HG02571 (cell line): ENCODE data around the gene PCCB.
"Not testable (repeated sequence)": the region's sequence is repeated elsewhere in the genome, so short reads cannot be mapped to it uniquely, and the experiment has no call there.

Source experiments
- ATAC-seq: cut with Tn5 transposase; IDR thresholded peaks from one replicate; pipeline ENCODE4 v1.9.1; 2021; ENCODE audit warnings: mild to moderate bottlenecking, moderate library complexity; ENCODE audit not compliant: unreplicated experiment

PCCB gene

DNA sequence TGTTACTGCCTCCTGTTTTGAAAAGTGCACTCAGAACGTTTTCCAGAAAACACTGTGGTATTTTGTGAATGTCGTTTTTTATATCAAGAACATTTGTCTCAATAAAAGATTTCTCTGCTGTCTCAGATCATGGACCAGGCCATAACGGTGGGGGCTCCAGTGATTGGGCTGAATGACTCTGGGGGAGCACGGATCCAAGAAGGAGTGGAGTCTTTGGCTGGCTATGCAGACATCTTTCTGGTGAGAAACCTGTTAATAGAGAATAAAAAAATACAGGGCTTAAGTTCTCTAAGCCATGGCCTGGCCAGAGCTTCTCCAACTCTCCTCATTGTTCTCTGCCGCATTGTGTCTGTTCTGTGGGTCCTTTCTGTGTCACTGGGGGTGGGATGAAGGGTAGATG lies 11.7 kb downstream of the PCCB start:
- no peak for ATAC-seq

DNA sequence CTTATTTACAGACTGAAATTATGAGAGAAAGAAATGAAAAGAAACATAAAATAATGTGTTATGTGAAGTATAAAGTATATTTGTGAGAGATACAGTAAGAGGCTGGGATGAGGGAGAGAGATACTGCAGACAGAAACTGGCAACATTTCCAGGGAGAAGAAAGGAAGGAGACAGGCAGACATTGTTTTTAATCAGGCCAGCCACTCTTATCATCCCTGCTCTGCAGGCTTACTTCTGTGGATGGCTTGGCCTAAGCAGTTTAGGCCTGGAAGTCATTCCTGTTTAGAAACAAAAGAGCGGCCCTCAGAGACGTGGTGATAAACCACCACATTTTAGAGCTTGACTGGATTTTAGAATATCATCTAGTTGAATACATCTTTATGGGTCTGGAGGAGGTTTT lies 12.4 kb downstream of the PCCB start:
- ATAC-seq = no peak

DNA sequence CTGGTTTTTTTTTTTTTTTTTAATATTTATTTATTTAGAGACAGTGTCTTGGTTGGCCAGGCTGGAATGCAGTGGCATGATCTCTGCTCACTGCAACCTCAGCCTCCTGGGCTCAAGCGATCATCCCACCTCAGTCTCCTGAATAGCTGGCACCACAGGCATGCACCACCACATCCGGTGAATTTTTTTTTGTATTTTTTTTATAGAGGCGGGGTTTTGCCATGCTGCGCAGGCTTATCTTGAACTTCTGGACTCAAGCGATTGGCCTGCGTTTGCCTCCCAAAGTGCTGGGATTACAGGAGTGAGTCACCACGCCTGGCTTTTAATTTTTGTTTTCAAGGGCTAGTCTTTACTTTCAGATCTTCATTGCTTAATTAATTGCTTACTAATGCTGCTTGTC lies 13.1 kb downstream of the PCCB start:
- ATAC-seq = no peak

DNA sequence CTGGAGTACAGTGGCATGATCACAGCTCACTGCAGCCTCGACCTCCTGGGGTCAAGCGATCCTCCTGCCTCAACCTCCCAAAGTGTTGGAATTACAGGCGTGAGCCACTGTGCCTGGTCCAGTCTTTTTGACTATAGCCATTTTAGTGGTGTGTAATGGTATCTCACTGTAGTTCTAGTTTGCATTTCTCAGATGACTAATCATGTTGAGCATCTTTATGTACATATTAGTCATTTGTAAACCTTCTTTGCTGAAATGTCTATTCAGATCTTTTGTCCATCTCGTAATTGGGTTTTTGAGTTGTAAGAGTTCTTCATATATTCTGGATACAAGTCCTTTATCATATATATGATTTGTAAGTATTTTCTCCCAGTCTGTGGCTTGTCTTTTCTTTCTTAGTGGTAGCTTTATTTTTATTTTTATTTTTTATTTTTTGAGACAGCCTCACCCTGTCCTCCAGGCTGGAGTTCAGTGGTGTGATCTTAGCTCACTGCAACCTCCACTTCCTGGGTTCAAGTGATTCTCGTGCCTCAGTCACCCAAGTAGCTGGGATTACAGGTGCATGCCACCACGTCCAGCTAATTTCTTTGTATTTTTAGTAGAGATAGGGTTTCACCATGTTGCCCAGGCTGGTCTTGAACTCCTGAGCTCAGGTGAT lies 16.5 kb downstream of the PCCB start:
- peak; percentile 59 for ATAC-seq

DNA sequence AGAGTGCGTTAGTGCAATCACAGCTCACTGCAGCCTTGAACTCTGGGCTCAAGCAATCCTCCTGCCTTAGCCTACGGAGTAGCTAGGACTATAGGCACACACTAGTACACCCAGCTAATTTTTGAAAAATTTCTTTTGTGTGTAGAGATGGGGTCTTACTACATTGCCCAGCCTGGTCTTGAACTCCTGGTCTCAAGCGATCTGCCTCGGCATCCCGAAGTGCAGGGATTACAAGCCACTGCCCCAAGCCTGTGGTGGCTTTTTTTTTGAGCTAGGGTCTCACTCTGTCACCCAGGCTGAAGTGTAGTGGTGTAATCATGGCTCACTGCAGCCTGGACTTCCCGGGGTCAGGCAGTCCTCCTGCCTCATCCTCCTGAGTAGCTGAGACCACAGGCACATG lies 17.1 kb downstream of the PCCB start:
- ATAC-seq = no peak

DNA sequence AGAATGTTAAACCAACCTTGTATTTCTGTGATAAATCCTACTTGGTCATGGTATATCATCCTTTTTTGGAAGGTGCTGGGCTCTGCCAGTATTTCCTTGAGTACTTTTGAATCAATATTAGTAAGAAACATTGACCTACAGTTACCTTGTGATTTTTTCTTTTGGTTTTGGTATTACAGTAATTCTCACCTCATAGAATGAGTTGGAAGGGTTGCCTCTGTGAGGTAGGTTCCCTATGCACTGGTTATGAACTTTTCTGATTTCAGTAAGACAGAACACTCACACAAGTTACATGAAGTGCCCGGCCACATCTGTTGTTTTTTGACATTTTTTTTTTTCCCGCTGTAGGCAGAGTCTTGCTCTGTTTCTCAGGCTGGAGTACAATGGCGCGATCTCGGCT lies 20.0 kb downstream of the PCCB start:
- no peak for ATAC-seq

DNA sequence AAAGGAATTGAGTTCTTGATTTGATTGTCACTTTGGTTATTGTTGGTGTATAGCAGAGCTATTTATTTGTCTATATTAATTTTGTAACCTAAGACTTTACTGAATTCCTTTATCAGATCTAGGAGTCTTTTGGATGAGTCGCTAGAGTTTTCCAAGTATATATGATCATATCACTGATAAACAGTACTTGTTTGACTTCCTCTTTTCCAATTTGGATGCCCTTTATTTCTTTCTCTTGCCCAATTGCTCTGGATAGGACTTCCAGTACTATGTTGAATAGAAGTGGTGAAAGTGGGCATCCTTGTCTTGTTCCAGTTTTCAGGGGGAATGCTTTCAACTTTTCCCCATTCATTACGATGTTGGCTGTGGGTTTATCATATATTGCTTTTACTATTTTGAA lies 21.5 kb downstream of the PCCB start:
- ATAC-seq = not testable (repeated sequence)

DNA sequence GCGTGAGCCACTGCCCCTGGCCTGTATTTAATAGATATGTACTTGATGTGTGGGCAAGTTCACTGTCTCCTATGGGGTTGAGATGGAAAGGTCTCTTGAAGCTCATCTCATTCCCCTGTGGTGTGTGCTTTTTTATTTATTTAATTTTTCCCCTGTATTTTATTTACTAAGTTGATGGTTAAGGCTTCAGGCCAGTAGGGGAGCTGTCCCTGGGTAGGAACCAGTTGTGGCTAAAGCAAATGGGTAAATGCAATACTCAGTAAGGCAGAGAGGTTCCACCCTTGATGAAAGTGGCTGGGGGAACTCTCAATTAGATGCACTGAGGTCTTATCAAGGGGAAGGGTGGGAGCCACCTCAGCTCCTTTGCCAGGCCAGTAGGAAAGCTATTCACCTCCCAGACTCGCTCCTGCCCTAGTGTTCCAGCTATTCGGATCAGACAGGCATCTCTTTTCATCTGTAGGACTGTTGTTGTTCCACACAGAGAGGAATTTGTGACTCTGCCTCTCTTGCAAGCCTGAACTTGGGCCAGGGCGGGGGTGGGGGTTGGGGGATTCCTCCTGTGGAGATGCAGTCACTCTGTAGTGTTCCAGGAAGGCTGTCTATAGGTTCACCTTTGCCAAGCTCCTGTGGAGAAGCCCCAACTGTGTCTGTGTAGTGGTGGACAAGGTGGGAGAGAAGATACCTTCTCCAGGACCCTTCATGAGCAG lies 26.1 kb downstream of the PCCB start:
- ATAC-seq = no peak

DNA sequence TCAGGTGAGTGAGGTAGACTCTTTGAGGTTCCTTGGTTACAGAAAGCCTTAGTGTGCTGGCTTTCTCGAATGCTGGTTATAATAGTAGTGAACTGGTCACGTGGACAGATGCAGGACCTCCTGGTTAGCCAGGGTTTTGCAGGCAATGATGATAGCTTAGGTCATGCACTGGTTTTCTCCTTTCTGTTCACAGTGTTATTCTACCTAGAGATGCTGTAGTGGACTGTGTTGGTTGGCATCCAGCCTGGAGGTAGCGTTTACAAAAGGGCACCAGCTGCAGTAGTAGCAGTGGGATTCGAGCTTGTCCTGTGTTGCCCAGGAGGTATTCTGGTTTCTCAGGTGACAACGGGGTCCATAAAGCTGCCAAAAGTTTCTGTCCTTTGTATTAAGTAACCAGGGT lies 27.0 kb downstream of the PCCB start:
- no peak for ATAC-seq

DNA sequence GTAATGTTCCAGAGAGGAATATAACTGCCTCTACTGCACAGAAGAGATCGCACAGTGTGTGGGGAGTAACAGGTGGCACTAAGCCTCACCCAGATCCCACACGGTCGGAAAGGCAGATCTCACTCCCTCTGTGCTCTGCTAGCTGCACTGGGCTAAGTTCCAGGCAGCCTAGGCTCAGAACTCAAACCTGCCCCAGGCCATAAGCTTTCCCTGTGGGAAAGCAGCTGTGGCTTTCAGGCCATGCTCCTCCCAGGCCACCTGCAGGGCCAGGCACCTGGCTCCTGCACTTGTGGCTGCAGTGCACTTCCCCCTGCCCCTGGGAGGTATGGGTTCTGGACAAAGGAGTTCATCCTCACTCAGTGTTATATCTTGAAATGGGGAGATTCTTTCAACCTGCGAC lies 27.5 kb downstream of the PCCB start:
- ATAC-seq = no peak

DNA sequence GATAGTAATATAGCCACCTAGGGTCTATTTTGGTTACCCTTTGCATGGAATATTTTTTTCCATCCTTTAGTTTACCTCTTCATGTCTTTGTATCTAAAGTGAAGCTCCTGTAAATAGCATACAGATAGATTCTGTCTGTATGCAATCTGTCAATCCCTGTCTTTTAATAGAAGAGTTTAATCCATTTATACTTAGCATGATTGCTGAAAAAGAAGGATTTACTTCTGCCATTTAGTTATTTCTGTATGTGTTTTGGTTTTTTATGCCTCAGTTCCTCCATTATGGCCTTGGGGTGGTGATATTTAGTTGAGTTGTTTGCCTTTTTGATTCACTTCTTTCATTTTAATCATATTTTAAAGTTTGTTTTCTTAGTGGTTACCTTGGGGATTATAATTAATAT lies 29.0 kb downstream of the PCCB start:
- ATAC-seq = no peak

DNA sequence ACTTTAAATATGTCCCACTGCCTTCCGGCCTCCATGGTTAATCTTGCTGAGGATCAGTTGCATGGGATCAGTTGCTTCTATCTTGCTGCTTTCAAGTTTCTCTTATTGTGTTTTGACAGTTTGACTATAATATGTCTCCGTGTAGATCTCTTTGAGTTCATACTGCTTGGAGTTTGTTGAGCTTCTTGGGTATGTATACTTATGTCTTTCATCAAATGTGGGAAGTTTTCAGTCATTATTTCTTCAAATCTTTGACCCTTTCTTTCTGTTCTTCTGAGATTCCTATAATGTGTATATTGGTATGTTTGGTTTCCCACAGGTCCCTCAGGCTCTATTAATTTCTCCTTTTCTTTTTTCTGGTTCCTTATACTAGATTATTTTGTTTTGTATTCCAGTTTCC lies 30.8 kb downstream of the PCCB start:
- no peak for ATAC-seq

DNA sequence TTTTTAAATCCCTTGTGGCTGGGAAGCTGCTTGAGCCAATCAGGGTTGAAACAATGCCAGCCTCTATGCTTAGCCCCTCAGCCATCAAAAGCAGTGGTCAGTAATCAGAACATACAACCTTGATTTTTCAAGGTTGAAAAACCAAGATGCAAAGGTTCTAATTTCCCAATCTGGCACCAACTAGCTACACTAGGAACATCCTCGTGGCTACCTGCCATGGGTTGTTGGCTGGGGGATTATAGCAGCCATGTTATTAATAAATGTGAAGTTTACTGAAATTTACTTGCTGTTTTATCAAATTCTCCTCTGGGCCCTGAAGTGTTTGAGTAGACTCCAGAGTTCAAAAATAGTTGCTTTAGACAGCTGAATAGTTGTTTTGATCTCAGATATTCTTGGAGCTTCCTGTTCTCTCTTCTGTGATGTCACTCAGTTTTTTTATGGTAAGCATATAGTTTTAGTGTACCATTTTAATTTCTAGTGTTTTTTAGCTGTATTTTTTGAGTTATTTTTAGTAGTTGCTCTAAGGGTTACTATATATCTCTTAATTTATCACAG lies 31.9 kb downstream of the PCCB start:
- no peak for ATAC-seq

DNA sequence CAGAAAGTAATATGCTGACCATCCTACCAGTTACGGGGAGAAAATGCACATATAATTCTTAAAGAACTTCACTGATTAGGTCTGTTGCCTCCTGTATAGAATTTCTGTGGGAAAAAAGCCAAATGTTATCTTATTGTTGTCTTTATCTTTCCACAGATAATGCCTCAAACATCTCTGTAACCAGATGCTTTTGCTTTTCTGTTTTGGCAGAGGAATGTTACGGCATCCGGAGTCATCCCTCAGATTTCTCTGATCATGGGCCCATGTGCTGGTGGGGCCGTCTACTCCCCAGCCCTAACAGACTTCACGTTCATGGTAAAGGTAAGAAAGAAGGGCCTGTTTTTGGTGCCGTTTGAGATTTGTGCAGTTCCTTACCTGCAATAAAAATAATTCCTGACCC lies 33.5 kb downstream of the PCCB start:
- ATAC-seq = no peak

DNA sequence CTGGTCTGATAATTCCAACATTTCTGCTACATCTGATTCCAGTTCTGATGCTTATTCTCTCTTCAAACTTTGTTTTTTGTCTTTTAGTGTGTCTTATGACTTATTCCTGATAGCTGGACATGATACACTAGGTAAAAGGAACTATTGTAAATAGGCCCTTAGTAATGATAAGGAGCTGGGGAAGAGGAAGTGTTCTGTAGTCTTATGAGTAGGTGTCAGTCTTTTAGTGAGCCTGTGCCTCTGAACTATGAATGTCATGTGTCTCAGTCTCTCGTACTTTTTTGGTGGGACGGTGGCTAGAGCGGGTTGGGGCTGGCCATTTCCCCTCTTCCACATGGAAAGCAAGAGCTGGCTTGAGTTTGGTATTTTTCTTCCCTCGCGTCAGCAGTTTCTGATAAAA lies 41.2 kb downstream of the PCCB start:
- no peak for ATAC-seq

DNA sequence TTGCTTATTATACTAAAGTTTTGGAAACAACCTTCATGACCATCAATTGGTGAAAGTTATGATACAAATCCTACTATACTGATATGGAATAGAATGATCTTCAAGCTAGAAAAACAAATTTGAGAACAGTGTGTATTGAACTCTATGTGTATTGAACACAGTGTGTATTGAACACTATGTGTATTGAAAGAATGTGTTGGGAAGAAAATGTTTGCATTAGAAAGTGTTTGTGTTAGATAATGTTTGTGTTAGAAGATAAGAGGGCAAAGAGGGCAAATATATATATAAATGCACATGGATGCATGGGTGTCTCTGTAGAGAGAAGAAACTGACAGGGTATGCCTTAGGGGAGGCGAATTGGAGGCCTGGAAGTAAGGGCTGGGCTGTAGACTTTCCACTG lies 42.4 kb downstream of the PCCB start:
- no peak for ATAC-seq

DNA sequence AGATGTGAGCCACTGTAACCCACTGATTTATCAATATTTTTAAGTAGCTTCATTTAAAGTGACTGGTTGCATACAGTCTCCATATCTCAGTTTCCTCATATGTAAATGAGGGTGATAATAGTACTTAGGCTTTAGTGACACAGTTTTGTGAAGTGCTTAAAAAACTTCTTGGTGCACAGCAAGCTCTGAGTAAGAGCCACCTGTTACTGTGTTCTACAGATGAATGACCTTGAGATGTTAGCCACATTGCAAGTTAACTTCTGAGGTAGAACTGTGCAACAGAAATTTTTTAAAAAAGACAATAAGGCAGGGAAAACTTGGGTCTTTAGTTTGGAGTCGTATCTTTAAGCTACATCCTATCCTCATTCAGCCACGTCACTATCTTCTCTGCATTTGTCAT lies 43.1 kb downstream of the PCCB start:
- ATAC-seq = no peak

DNA sequence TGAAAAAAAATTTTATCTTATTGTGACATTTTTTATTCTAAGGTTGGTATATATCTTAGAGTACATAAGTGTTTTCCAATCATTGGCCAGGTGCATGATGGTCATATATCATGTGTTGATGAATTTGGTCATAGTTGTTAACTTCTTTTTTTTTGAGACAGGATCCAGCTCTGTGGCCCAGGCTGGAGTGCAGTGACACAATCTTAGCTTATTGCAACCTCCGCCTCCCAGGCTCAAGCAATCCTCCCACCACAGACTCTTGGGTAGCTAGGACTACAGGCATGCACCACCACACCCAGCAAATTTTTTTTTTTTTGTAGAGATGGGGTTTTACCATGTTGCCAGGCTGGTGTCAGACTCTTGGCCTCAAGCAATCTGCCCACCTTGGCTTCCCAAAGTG lies 44.0 kb downstream of the PCCB start:
- ATAC-seq = no peak

DNA sequence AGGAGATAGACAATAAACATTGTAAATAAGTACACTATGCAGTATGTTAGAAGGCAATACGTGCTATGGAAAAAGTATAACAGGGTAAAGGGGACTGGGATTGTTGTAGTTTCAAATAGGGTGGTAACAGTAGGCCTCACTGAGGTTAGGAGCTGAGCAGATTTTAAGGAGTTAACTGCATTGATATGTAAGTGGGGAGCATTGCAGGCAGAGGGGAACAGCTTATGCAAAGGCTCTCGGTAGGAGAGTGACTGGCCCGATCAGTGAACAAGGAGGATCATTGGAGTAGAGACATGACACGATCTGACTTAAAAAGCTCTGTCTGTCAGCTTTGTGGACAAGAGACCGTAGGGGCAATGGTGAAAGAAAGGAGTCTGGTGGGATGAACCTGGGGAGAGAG lies 46.8 kb downstream of the PCCB start:
- ATAC-seq = no peak

DNA sequence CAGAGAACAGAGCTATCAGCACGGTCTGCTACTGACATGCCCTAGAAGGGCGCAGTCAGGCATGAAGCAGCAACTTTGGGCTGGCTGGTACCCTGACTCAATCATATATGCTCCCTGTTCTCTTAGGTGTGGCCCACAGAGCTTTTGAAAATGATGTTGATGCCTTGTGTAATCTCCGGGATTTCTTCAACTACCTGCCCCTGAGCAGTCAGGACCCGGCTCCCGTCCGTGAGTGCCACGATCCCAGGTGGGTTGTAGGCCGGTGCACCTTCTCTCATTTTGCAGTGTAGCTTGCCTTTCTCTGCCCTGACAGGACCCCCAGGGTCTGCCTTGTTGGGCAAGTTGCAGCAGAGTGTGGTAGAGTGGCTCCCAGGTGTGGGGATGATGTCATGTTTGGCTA lies 47.7 kb downstream of the PCCB start:
- no peak for ATAC-seq

DNA sequence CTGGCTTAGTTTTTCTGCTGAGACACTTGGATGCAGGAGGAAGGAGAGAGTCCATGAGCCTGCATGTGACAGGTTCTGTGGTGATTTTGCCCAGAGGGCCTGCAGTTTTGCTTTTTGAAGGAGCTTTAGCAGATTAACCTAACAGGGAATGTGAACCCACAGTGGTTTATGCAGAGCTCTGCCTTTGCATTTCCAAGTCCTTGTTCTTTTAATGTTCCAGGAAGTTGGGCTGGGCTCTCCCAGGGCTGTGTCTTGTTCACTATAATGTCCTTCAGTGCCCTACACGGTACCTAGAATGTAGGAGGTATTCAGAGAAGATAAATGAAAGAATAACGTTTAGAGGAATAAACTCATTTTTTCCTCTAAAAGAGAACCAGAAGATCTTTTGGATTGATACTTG lies 50.3 kb downstream of the PCCB start:
- no peak for ATAC-seq

DNA sequence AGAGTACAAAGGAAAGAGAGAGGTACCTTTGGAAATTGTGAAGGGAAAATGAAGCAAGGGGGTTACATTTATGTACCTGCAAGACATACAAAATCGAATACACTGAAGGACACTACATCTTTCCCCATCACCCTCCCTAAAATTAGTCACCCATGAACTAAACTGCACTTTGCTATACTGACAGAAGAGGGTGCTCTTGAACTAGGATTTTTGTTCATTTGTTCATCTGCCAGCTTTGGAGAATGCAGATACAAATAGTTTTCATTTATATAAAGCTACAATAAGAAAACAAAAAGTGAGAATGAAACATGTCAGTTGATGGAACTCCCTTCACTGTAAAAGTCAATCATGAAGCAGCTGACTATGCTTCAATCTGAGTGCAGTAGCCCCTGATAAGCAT lies 55.7 kb downstream of the PCCB start:
- ATAC-seq = no peak

DNA sequence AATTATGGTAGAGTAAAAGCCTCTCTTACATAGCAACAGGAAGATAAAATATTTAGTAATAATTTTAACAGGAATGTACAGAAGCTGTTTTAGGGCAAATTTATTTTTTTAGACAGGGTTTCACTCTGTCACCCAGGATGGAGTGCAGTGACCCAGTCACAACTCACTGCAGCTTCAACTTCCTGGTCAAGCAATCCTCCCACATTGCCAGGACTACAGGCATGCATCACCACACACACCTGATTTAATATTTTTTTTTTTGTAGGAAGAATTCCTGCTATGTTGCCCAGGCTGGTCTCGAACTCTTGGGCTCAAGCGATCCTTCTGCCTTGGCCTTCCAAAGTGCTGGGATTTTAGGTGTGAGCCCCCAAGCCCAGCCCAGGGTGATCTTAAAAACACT lies 61.1 kb downstream of the PCCB start:
- no peak for ATAC-seq
